Stimulated activated CD4-positive, alpha-beta T cell treated with anti-CD3 and anti-CD28 coated beads, Interleukin-4, amount 100 ng/mL, for 24 hours (primary cell): ENCODE data around the gene FBN3.
"Not testable (repeated sequence)": the region's sequence is repeated elsewhere in the genome, so short reads cannot be mapped to it uniquely, and the experiment has no call there.

Experiments used
- DNase-seq: peaks from one replicate; pipeline ENCODE4 v3.0.0-alpha.2; 2020

FBN3 gene

DNA sequence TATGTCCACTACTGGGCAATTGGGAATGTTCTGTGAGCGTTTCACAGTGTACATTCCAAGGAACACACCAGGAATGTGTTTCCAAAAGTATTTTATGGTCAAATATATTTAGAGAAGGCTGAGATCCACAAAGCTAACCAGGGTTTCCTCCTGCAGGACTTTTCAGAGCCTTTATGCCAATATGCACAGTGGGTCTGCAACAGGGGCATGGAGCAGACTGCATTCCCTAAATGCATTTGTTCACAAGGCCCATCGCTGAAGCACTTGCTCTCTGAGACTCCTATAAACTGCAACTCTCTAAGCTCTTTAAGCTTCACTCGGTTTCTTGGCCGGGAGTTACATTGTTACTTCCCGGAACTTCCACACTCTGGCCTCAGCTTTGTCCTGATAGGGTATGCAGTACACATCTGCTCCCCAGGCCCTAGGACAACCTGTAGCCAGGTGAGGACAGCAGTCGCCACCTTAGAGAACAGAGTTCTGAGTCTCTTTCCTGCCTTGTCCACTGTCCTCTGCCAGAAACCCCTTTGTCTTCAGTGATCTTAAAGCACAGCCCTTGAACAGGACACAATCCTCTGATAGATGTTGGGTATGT, 33.5 kb downstream of the FBN3 start:
- no peak for DNase-seq

DNA sequence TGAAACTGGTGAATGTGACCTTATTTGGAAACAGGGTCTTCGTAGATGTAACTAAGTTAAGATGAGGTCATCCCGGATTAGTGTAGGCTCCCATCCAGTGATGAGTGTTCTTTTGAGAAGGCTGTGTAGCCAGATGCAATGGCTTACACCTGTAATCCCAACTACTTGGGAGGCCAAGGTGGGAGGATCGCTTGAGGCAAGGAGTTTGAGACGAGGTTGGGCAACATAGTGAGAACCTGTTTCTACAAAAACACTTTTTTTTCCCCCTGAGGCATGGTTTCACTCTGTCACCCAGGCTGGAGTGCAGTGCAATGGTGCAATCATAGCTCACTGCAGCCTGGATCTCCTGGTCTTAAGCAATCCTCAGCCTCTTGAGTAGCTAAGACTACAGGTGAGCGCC, 36.4 kb downstream of the FBN3 start:
- no peak for DNase-seq

DNA sequence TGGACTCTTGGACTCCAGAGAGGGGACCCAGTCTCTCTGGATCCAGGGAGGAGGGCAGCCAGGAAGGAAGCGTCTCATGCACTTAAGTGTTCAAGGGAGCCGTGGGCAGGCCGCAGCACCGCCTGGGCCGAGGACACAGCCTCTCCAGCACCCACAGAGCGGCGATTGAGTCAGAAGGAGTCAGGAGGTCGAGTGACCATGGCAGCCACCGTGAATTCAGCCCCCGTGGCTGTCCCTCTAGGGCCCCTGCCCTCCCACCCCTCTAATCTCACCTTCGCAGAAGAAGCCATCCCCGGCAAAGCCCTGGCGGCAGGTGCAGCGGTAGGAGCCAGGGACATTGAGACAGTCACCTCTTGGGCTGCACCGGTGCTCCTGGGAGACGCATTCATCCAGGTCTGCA, 38.0 kb downstream of the FBN3 start:
- no peak for DNase-seq

DNA sequence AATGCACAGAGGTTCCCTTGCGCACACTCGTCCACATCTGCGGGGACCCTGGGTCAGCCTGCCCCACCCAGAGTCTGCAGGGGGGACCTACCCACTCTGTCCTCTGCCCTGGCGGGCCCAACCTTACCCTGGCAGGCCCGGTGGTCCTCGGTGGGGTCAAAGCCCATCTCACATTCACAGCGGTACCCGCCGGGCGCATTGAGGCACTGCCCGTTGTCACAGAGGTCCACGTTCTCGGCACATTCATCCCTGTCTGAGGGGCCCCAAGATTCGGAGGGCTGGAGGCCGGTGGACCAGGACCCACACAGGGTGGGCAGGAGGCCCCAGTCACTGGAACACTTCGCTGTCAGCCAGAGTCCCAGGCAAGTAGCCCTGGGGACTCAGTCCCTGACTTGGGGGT, 38.5 kb downstream of the FBN3 start:
- no peak for DNase-seq

DNA sequence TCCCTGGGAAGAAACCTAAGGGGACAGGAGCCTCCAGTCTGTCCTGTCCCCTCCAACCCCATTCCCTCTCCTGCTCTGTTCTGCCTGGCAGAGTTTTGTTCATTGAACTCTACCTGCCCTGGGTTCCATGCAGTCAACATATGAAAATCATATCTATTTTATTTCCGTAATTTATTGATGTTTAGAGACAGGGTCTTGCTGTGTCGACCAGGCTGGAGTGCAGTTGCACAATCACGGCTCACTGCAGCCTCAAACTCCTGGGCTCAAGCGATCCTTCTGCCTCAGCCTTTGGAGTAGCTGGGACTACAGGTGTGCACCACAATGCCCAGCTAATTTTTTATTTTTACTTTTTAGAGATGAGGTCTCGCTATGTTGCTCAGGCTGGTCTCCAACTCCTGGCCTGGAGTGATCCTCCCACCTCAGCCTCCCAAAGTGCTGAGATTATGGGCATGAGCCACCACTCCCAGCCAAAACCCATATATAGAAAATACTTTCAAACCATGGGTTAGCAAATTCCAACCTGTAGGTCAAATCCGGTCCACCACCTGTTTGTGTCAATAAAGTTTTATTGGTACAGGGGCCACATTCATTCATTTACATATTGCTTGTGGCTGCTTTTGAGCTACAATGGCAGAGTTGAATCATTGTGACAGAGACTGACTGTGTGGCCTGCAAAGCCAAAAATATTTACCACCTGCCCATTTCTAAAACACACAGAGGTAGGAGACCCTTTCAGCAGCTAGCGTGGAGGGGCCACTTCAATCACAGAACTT, 39.3 kb downstream of the FBN3 start:
- DNase-seq: no peak

DNA sequence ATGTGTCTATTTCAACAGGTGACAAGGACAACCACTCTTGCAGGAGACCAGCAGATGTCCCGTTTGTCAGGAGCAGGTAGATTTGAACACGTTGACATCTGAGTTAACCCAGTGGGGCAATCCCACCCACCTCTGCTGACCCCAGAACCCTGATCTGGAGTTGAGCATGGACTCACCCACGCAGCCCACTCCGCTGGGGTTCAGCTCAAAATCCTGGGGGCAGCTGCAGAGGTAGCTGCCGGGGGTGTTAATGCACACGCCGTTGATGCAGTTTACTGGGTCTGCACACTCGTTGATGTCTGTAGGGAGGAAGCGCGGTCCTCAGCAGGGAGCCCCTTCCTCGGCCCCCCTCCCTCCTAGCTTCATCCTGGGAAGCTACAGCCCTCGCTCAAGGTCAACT, 39.9 kb downstream of the FBN3 start:
- no peak for DNase-seq

DNA sequence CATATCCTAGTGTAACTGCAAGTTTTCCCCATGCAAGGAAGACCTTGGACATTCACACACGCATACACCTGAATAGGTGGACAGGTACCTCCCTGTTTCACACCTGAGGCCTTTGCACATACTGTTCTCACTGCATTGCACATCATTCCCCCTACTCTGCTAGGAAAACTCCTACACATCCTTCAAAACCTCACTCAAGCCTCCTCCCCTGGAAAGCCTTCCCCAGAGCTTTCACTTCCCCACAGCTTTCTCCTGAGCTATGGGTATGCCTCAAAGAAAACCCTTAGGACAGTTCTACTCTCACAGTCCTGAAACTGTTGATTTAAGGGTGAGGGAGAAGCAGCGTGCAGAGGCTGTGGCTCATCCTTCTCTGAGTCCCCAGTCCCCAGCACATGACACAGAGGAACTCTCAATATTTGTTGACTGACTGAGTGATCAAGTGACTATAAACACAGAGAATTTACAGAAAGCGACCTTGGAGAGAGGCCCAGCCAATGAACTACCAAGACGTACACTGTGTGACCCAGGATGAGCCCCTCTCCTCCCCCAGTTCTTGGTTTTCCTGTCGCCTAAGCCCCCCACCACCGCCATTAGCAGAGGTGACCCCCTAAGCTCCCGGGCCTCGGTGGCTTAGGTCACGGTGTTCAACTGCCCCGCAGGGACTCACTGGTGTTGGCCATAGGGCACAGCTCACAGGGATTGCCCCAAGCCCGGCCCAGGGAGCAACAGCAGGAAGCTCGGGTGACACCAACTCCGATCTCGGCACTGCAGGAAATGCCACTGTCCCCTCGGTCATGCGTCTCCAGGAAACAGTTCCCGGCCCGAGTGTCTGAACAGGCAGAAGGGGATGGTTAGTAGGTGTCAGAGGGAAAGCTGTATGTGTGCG, 40.6 kb downstream of the FBN3 start:
- no peak for DNase-seq

DNA sequence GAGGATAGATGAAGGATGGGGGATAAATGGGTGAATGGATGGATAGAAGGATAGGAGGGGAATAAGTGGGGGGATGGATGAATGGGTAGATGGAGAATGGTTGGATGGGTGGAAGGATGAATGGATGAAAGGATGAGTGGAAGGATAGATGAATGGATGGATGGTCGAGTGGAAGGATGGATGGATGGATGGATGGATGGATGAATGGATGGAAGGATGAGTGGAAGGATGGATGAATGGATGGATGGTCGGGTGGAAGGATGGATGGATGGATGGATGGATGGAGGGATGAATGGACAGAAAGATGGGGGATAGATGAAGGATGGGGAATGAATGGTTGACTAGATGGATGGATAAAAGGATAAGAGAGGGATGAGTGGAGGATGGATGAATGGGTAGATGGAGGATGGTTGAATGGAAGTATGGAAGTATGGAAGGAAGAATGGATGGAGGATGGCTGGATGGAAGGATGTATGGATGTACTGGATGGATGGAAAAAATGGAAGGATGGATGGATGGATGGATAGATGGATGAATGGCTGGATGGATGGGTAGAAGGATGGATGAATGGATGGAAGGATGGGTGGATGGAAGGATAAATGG, 42.0 kb downstream of the FBN3 start:
- DNase-seq: no peak

DNA sequence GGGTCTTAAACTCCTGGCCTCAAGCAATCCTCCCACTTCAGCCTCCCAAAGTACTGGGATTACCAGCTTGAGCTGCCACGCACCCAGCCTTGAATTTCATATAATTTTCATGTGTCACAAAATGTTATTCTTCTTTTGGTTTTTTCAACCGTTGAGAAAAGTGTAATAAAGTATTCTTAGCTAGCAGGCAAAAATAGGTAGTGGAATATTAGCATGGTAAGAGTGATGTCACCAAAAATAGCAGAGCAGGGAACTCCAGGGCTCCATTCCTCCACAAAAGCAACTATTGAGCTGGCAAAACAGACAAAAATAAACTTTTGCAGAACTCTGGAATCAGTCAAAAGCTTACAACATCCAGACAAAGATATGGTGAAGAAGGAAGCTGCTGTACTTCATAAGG, 43.9 kb downstream of the FBN3 start:
- no peak for DNase-seq

DNA sequence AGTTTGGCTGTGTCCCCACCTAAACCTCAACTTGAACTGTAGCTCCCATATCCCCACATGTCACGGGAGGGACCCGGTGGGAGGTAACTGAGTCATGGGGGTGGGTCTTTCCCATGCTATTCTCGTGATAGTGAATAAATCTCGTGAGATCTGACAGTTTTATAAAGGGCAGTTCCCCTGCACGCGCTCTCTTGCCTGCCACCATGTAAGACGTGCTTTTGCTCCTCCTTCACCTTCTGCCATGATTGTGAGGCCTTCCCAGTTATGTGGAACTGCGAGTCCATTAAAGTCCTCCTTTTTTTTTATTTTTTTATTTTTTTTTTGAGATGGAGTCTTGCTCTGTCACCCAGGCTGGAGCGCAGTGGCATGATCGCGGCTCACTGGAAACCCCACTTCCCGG, 47.5 kb downstream of the FBN3 start:
- DNase-seq: not testable (repeated sequence)

DNA sequence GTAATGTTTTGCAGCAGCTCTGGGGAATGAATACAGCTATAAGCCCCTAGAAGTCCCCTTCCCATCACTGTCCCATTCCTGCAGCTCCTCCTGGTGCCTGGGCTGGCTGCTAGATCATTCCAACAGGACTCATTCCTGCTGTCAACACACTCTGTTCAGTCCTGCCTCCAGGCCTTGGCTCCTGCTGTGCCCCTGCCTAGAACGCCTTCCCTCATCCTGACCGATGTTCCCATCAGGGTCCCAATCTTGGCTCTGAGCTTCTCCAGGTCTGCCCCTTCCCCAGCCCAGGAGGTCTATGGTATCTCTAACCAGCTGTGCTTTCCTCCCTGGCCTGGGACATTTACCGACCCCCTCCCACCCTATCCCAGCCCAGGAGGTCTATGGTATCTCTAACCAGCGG, 48.1 kb downstream of the FBN3 start:
- DNase-seq: no peak

DNA sequence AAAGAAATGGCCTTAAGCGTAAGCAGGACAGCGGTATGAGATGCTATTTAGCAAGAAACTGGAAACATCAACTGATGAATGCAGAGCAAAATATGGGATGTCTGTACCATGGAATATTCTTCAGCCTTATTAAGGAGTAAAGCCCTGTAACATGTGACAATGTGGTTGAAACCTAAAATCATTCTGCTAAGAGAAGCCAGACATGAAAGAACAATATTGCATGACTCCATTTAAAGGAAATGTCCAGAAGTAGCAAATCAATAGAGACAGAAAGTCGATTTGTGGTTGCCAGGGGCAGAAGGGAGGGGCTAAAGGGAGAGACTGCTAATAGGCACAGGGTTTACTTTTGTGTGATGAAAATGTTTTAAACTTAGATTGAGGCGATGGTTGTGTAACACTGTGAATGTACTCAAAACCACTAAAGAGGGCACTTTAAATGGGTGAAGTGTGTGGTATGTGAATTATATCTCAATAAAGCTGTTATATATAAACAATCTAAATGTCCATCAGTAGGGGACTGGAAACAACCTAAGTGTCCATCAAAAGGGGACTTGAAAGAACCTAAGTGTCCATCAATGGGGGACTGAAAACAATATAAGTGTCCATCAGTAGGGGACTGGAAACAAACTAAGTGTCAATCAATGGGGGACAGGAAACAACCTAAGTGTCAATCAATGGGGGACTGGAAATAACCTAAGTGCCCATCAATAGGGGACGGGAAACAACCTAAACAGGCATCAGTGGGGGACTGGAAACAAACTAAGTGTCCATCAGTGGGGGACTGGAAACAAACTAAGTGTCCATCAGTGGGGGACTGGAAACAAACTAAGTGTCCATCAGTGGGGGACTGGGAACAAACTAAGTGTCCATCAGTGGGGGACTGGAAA, 51.5 kb downstream of the FBN3 start:
- no peak for DNase-seq

DNA sequence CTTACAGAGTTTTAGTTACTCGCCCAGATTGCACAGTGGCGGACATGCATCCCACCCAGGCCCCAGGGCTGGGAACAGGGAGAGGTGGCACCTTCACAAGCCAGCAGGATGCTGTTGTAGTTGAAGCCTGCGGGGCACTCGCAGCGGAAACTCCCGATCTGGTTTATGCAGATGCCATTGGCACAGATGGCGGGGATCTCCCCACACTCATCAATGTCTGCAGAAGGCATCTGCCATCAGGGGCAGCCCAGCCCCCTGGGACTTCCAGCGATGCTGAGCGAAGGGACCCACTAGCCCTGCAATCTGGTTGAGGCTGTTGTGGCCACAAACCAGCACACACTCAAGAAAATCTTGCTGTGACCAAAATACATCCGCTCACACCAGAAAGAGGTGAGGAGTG, 52.2 kb downstream of the FBN3 start:
- DNase-seq: no peak

DNA sequence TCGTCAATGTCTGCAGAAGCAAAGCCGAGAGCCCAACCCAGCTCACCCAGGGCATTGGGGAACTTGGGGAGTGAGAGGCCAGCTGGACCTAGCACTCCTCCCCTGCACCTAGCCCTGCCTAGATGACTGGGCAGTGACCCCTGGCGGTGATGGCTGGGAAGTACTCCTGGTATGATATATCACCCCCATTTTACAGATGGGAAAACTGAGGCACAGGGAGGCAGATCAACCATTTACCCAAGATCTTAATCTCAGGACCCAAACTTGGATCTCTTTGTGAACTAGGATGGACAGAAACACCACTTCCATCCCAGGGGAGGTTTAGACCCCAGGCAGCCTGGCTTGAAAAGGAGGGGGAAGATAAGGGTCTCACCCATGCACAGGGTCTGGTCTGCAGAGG, 53.3 kb downstream of the FBN3 start:
- DNase-seq: no peak

DNA sequence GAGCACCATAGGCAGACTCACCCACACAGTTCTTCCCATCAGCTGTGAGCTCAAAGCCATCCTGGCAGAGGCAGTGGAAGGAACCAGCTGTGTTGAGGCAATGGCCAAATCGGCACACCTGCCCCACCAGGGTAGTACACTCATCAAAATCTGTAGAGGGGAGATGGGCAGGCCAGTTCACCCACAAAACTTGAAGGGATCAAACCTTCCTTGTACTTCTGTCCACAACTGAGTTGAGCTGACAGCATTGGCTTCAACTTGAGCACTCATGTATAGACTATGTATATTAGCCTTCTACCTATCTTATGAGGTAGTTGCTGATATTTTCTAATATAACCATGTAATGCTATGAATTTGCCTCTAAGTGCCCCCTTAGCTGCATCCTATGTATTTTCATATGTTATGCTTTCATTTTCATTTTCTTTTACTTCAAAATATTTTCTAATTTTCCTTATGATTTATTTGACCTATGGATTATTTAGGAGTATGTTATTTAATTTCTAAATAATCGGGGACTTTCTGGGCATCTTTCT, 54.0 kb downstream of the FBN3 start:
- no peak for DNase-seq

DNA sequence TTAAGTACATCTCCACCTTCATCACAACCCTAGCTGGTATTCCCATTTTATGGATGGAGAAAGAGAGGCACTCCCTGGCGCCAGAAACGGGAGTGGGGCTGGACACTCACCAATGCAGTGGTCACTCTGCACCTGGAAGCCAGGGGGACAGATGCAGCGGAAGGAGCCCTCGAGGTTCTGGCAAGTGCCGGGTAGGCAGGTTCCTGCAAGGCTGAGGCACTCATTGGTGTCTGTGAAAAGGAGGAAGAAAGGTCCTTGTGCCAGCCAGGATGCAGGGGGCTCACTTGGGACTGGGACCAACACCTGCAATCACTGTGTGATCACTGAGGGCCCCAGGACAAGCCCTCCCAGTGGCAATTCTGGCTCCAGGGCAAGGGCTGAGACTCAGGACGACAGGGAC, 55.1 kb downstream of the FBN3 start:
- DNase-seq: no peak

DNA sequence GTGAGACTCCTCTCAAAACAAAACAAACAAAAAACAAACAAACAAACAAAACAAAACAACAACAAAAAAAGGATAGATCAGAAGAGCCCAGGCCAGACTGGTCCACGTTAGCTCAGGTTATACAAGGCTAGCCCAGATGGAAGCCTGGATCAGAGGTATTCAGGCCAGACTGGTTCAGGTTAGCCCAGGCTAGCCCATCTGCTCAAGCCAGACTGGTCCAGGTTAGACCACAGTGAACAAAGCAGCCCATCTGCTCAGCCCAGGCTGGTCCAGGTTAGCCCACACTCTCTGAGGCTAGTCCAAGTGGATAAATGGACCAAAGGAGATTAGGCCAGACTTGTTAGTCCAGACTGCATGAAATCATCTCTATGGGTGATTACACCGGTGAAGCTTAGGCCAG, 55.7 kb downstream of the FBN3 start:
- DNase-seq: no peak

DNA sequence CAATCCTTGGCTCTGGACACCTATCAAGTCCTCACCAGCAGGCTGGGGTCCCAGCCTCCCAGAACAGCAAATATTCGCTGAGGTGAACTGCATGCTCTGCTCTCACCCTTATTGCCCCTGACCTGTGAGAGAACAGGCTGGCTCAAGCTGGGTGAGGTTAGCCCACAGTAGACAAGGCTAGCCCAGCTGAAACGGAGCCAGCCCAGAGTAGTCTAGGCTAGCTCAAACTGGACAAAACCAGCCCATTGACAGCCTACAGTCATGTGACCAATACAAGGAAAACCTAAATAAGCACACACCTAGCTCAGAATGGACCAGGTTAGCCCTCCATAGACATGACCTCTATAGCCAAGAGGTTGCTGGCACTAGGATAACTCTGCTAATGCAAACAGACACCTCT, 58.4 kb downstream of the FBN3 start:
- DNase-seq: no peak

DNA sequence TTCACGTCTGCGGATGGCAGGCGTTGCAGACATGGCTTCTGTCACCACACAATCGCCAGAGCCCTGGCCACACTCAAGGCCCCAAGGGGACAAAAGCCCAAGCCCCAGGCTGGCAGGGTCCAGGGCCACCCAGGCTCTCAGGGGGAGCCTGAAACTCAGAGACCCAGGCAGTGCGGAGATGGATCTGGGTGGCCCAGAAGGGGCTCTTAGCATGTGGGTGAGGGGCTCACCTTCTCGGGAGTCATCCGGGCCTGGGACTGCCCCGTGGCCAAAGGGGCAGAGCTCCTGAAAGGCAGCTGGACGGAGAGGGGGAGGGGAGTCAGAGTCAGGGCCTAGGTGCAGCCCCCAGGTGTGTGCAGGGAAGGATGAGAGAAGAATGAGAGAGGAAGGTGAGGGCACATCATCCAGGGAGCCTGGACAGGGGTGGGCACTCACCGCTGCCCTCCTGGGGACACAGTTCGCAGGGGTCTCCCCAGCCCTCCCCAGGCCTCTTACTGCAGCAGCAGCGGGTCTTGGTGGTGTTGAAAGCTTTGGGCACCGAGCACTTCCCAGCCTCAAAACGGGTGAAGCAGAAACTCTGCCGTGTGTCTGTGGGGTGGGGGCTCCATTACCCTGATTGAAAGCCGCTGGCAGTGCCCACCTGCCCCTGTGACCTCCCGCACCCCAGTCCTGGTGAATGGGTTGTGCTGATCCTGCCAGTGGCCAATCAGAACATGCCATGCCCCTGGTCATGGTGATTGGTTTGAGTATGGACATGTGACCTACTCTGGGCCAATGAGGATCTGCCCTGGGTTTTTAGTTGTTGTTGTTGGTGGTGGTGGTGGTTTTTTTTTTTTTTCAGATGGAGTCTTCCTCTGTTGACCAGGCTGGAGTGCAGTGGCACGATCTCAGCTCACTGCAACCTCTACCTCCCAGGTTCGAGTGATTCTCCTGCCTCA, 59.5 kb downstream of the FBN3 start:
- DNase-seq: no peak

DNA sequence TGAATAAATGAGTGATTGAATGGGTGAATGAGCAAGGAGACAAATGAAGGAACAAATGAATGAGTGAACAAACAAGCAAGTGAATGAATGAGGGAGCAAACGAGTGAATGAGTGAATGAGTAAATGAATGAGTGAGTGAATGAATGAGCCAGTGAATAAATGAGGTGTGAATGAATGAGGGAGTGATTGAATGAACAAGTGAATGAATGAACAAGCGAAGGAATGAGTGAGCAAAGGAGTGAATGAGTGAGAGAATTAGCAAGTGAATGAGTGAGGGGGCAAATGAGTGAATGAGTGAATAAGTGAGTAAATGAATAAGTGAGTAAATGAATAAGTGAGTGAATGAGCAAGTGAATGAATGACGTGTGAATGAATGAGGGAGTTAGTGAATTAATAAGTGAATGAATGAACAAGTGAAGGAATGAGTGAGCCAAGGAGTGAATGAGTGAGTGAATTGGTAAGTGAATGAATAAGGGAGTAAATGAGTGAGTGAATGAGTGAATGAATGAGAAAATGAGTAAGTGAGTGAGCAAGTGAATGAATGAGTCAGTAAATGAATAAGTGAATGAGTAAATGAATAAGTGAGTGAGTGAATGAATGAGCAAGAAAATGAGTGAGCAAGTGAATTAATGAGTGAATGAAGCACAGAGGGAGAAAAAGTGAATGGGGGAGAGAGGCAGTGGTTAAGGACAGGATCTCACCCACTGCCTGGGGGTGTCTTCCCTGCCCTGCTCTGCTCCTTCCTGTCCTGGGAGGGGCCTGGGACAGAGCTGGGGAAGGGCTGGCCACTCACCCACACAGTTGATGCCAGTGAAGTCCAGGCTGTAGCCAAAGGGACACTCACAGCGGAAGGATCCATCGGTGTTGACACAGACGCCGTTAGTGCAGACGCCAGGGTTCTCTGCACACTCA, 60.4 kb downstream of the FBN3 start:
- no peak for DNase-seq
